ENCODE data around the gene ATP8B1. TPM values are rescaled to one million over a fixed set of nuclear protein-coding genes. Genes with fewer than 3 reads are reported as not detected.
A peak's percentile ranks its signal among the peaks of the same experiment; 100 is the strongest.

Gene ATP8B1
- total and polyA plus RNA-seq, 9 of the 15 experiments (the other 6 are each of a cell fraction or from before 2014, with no cell fraction given), result 0.01 to 0.22 (median 0.03) TPM; not detected in 3

GRCh38 chr18:57630002-57630753 is 172.9 kb downstream of the ATP8B1 start (continued):
- peak; percentile 97 for TF ChIP-seq ZNF407 (IDR thresholded peaks at IDR 0.05; ENCODE audit: low read depth)
- TF ChIP-seq MBD2 (IDR thresholded peaks at IDR 0.05; ENCODE audit: borderline replicate concordance, low read depth), result 0 out of 2 replicates have a peak, but pooled peaks have one; percentile 21
- no peak for TF ChIP-seq ZNF830 (CRISPR knock-in tag; IDR thresholded peaks at IDR 0.05)
- TF ChIP-seq EP400 (IDR thresholded peaks at IDR 0.05), result peak; percentile 84
- TF ChIP-seq TBP (optimal IDR thresholded peaks at IDR 0.05; ENCODE audit: low read depth, low read length), result peak; percentile 64
- peak; percentile 87 for TF ChIP-seq TOE1 (IDR thresholded peaks at IDR 0.05; ENCODE audit: borderline replicate concordance)
- no peak for TF ChIP-seq TOE1 (CRISPR knock-in tag; IDR thresholded peaks at IDR 0.05; ENCODE audit: borderline replicate concordance, low read depth)
- no peak for TF ChIP-seq SMARCB1 (IDR thresholded peaks at IDR 0.05; ENCODE audit: insufficient read length, low read depth)
- TF ChIP-seq EP300 (IDR thresholded peaks at IDR 0.05; ENCODE audit: low read length), result peak; percentile 20; the same call in 1 of the 2 replicates
- peak; percentile 75; the same call in 1 of the 2 replicates for TF ChIP-seq CREB3L1 (IDR thresholded peaks at IDR 0.05; ENCODE audit: borderline replicate concordance, low read depth)
- TF ChIP-seq NR4A1 (CRISPR knock-in tag; IDR thresholded peaks at IDR 0.05), result no peak
- peak; percentile 75; the same call in 1 of the 2 replicates for TF ChIP-seq NR4A1 (tag; IDR thresholded peaks at IDR 0.05)
- TF ChIP-seq ZBTB1 (CRISPR knock-in tag; IDR thresholded peaks at IDR 0.05; ENCODE audit: borderline replicate concordance, low read depth), result no peak; the same call in 1 of the 2 replicates
- TF ChIP-seq DLX4 (CRISPR knock-in tag; IDR thresholded peaks at IDR 0.05), result no peak
- peak; percentile 76; the same call in 1 of the 2 replicates for TF ChIP-seq TARDBP (IDR thresholded peaks at IDR 0.05)
- TF ChIP-seq NEUROD1 (IDR thresholded peaks at IDR 0.05; ENCODE audit: borderline replicate concordance, low read depth, low read length, partially characterized antibody), result peak; percentile 49
- TF ChIP-seq CREB1 (IDR thresholded peaks at IDR 0.05), result peak; percentile 54
- TF ChIP-seq CREB1 (CRISPR knock-in tag; IDR thresholded peaks at IDR 0.05), result peak; percentile 72; the same call in 1 of the 2 replicates
